H1 (cell line): ENCODE measurements around the gene CPNE4. TPM values are rescaled to one million over a fixed set of nuclear protein-coding genes. Genes with fewer than 3 reads are reported as not detected.

Source experiments
- CTCF ChIA-PET: fragments of 300-600 bp; sonication (Branson Sonifier 250); formaldehyde crosslinking; loops from one replicate; lab custom pipeline; 2021; ENCODE audit not compliant: partially characterized antibody; lab: Charles Lee
- POLR2A ChIA-PET: fragments of 300-600 bp; sonication (Branson Sonifier 250); formaldehyde crosslinking; loops from one replicate; lab custom pipeline; 2021; ENCODE audit warnings: inconsistent platforms; ENCODE audit not compliant: partially characterized antibody; lab: Charles Lee
- DNase-seq, 2 experiments: peaks; one replicate each; pipeline versions ENCODE4 v3.0.0 to v3.0.0-alpha.2; 2010 to 2022; ENCODE audit warnings: low spot score in 2 of 2, low read depth in 1 of 2, mixed read lengths in 1 of 2
- FAIRE-seq: peaks from 2 replicates; lab custom pipeline; 2011; peaks lifted over from hg19 to GRCh38; lab: Jason Lieb, UNC
- H2AFZ ChIP-seq: 2 replicates; pipeline ENCODE4 v1.8.1; 2012; ENCODE audit warnings: low read length, inconsistent platforms
- H2AK5ac ChIP-seq: 2 replicates; pipeline ENCODE4 v1.6.1; 2013; ENCODE audit warnings: low read depth, low read length
- H2BK120ac ChIP-seq: replicated peaks from 2 replicates; pipeline ENCODE3; 2013; ENCODE audit warnings: low read depth, low read length, inconsistent platforms
- H2BK12ac ChIP-seq: 2 replicates; pipeline ENCODE4 v1.6.1; 2013; ENCODE audit warnings: low read depth, low read length
- H2BK15ac ChIP-seq: 2 replicates; pipeline ENCODE4 v1.6.1; 2013; ENCODE audit warnings: low read length
- H2BK20ac ChIP-seq: 2 replicates; pipeline ENCODE4 v1.6.1; 2013; ENCODE audit warnings: low read length
- H2BK5ac ChIP-seq: 2 replicates; pipeline ENCODE4 v1.6.1; 2013; ENCODE audit warnings: low read depth, low read length
- H3K14ac ChIP-seq: 2 replicates; pipeline ENCODE4 v1.6.1; 2013; ENCODE audit warnings: inconsistent platforms; ENCODE audit not compliant: insufficient read length
- H3K18ac ChIP-seq: 2 replicates; pipeline ENCODE4 v1.6.1; 2013; ENCODE audit warnings: low read length; ENCODE audit errors: extremely low read depth
- H3K23ac ChIP-seq: 2 replicates; pipeline ENCODE4 v1.6.1; 2013; ENCODE audit warnings: inconsistent platforms; ENCODE audit not compliant: insufficient read length
- H3K23me2 ChIP-seq: 2 replicates; pipeline ENCODE4 v1.6.1; 2013; ENCODE audit warnings: low read depth, low read length
- H3K27ac ChIP-seq: 2 replicates; pipeline ENCODE4 v1.6.1; 2011; ENCODE audit warnings: low read depth, low read length, inconsistent platforms
- H3K27me3 ChIP-seq, 4 experiments: replicated peaks in 1 of 4; 1 replicate in 1 of 4; 2 replicates in 3 of 4; pipeline versions ENCODE4 v1.6.1 to v1.8.1; 2011 to 2013; ENCODE audit warnings: low read length in 3 of 4, mild to moderate bottlenecking in 3 of 4, inconsistent platforms in 2 of 4, mixed read lengths in 2 of 4, moderate library complexity in 1 of 4; ENCODE audit not compliant: control insufficient read depth in 3 of 4, insufficient read depth in 3 of 4; ENCODE audit errors: extremely low read depth in 1 of 4
- H3K36me3 ChIP-seq, 4 experiments: 2 replicates each; pipeline versions ENCODE4 v1.6.1 to v1.8.1; 2011 to 2013; ENCODE audit warnings: mild to moderate bottlenecking in 4 of 4, low read length in 3 of 4, moderate library complexity in 2 of 4, control low read depth in 1 of 4, inconsistent platforms in 1 of 4; ENCODE audit not compliant: insufficient read depth in 4 of 4, control insufficient read depth in 2 of 4
- H3K4ac ChIP-seq: replicated peaks from 2 replicates; pipeline ENCODE3; 2013; ENCODE audit warnings: low read length, low read depth, mixed read lengths, inconsistent platforms; ENCODE audit not compliant: insufficient read length
- H3K4me1 ChIP-seq, 4 experiments: replicated peaks in 1 of 4; 1 replicate in 1 of 4; 2 replicates in 3 of 4; pipeline versions ENCODE4 v1.6.1 to v1.8.1; 2011 to 2013; ENCODE audit warnings: low read length in 3 of 4, inconsistent platforms in 2 of 4, mixed read lengths in 1 of 4; ENCODE audit not compliant: insufficient read depth in 4 of 4, control insufficient read depth in 3 of 4
- H3K4me2 ChIP-seq, 2 experiments: 2 replicates each; pipeline versions ENCODE4 v1.6.1 to v1.8.1; 2011 to 2013; ENCODE audit warnings: low read depth in 2 of 2, low read length in 2 of 2, control low read depth in 1 of 2, inconsistent platforms in 1 of 2, mild to moderate bottlenecking in 1 of 2; ENCODE audit not compliant: insufficient read depth in 1 of 2
- H3K4me3 ChIP-seq, 4 experiments: fragments of 200-600, 300-600 bp in 1 of 4; sonication (generic), shearing (Covaris generic), sonication (Bioruptor Twin) in 1 of 4; 2 replicates each; pipeline versions ENCODE4 v1.5.1 to v1.8.1; 2011 to 2016; ENCODE audit warnings: low read length in 4 of 4, low read depth in 3 of 4, control low read depth in 2 of 4, inconsistent platforms in 2 of 4, mild to moderate bottlenecking in 2 of 4, mixed read lengths in 1 of 4, moderate library complexity in 1 of 4; ENCODE audit not compliant: insufficient read depth in 2 of 4; ENCODE audit errors: extremely low read depth in 1 of 4
- H3K56ac ChIP-seq: replicated peaks from 2 replicates; pipeline ENCODE3; 2013; ENCODE audit warnings: low read depth, mild to moderate bottlenecking, mixed read lengths, low read length, inconsistent platforms; ENCODE audit not compliant: insufficient read length
- H3K79me1 ChIP-seq: 2 replicates; pipeline ENCODE4 v1.6.1; 2013; ENCODE audit warnings: low read depth, low read length, control low read depth
- H3K79me2 ChIP-seq, 2 experiments: 2 replicates each; pipeline versions ENCODE4 v1.6.1 to v1.8.1; 2012 to 2013; ENCODE audit warnings: low read length in 2 of 2, mild to moderate bottlenecking in 2 of 2, inconsistent platforms in 1 of 2; ENCODE audit not compliant: insufficient read depth in 2 of 2, control insufficient read depth in 1 of 2
- H3K9ac ChIP-seq, 4 experiments: replicated peaks in 1 of 4; 1 replicate in 1 of 4; 2 replicates in 3 of 4; pipeline versions ENCODE4 v1.6.1 to v1.8.1; 2011 to 2013; ENCODE audit warnings: low read depth in 3 of 4, low read length in 3 of 4, control low read depth in 2 of 4, mild to moderate bottlenecking in 2 of 4, moderate library complexity in 2 of 4, inconsistent platforms in 1 of 4; ENCODE audit errors: extremely low read depth in 1 of 4
- H3K9me3 ChIP-seq, 2 experiments: 2 replicates each; pipeline versions ENCODE4 v1.6.1 to v1.8.1; 2012 to 2013; ENCODE audit warnings: mild to moderate bottlenecking in 2 of 2, moderate library complexity in 2 of 2, control low read depth in 1 of 2, inconsistent platforms in 1 of 2, low read depth in 1 of 2, low read length in 1 of 2, mixed read lengths in 1 of 2; ENCODE audit not compliant: insufficient read depth in 2 of 2
- H4K20me1 ChIP-seq, 2 experiments: replicated peaks in 1 of 2; 2 replicates each; pipeline versions ENCODE3 to v1.8.1; 2011 to 2013; ENCODE audit warnings: inconsistent platforms in 2 of 2, low read length in 2 of 2, mild to moderate bottlenecking in 1 of 2; ENCODE audit not compliant: insufficient read depth in 2 of 2, control insufficient read depth in 1 of 2
- H4K5ac ChIP-seq: 2 replicates; pipeline ENCODE4 v1.6.1; 2013; ENCODE audit warnings: low read length, low read depth, mixed read lengths, inconsistent platforms; ENCODE audit not compliant: insufficient read length
- H4K8ac ChIP-seq: 2 replicates; pipeline ENCODE4 v1.8.0; 2013; ENCODE audit warnings: mild to moderate bottlenecking, moderate library complexity, low read length, inconsistent platforms; ENCODE audit not compliant: insufficient read depth; ENCODE audit errors: extremely low read depth
- H4K91ac ChIP-seq: replicated peaks from 2 replicates; pipeline ENCODE3; 2013; ENCODE audit warnings: low read length, mixed read lengths, inconsistent platforms; ENCODE audit not compliant: insufficient read length
- ASH2L ChIP-seq: fragments of 200-600, 300-600 bp; sonication (generic); IDR thresholded peaks from one replicate; pipeline ENCODE4 v1.7.1; 2017; ENCODE audit warnings: low read length
- CEBPB ChIP-seq: IDR thresholded peaks from 2 replicates; pipeline ENCODE4 v1.6.1; 2012; ENCODE audit warnings: low read depth, low read length
- JUN ChIP-seq: IDR thresholded peaks from 2 replicates; pipeline ENCODE4 v1.6.1; 2011; ENCODE audit warnings: low read depth, mild to moderate bottlenecking, improper control_type of control experiment, low read length
- NRF1 ChIP-seq: IDR thresholded peaks from 2 replicates; pipeline ENCODE4 v1.6.1; 2011; ENCODE audit warnings: mild to moderate bottlenecking, low read depth, low read length, improper control_type of control experiment
- RFX5 ChIP-seq: IDR thresholded peaks from 2 replicates; pipeline ENCODE4 v1.6.1; 2011; ENCODE audit warnings: low read depth, low read length, improper control_type of control experiment, borderline replicate concordance
- RNF2 ChIP-seq: fragments of 200-900, 300-1000 bp; sonication (generic); IDR thresholded peaks from 2 replicates; pipeline ENCODE4 v1.7.1; 2016; ENCODE audit warnings: borderline replicate concordance, low read depth, mild to moderate bottlenecking, antibody characterized with exemption, low read length; ENCODE audit not compliant: poor library complexity, severe bottlenecking; ENCODE audit errors: missing control alignments
- RXRA ChIP-seq: IDR thresholded peaks from 2 replicates; pipeline ENCODE4 v1.6.1; 2011; ENCODE audit warnings: low read depth, mild to moderate bottlenecking, low read length, moderate library complexity; ENCODE audit not compliant: insufficient read depth
- SP2 ChIP-seq: IDR thresholded peaks from 2 replicates; pipeline ENCODE4 v1.6.1; 2012; ENCODE audit warnings: mild to moderate bottlenecking, low read length, inconsistent platforms
- SP4 ChIP-seq: IDR thresholded peaks from 2 replicates; pipeline ENCODE4 v1.6.1; 2012; ENCODE audit warnings: low read length, inconsistent platforms
- SRF ChIP-seq: IDR thresholded peaks from 2 replicates; pipeline ENCODE4 v1.6.1; 2011; ENCODE audit warnings: mild to moderate bottlenecking, low read depth, low read length, moderate library complexity
- TAF1 ChIP-seq: IDR thresholded peaks from 2 replicates; pipeline ENCODE4 v1.6.1; 2011; ENCODE audit warnings: mild to moderate bottlenecking, low read depth, low read length
- TBP ChIP-seq: IDR thresholded peaks from 2 replicates; pipeline ENCODE4 v1.6.1; 2011; ENCODE audit warnings: low read depth, low read length, improper control_type of control experiment
- WGBS, 2 experiments: shearing (Covaris generic) in 1 of 2; methylation state at CpG; one replicate each; pipeline versions ENCODE4 v1.1.6 to v1.1.7; 2013 to 2015; ENCODE audit warnings: low lambda C conversion rate in 2 of 2, mixed read lengths in 2 of 2, inconsistent platforms in 1 of 2, low coverage in 1 of 2, missing lambda C conversion rate in 1 of 2; ENCODE audit not compliant: insufficient replicate concordance in 2 of 2, insufficient coverage in 1 of 2, insufficient read length in 1 of 2; ENCODE audit errors: extremely low coverage in 1 of 2, missing lambda C conversion rate in 1 of 2; 5-methylcytosine and 5-hydroxymethylcytosine counted together
- polyA plus RNA-seq, 7 experiments: library from polyadenylated mRNA; depleted of rRNA in 3 of 7; stranded (reverse) in 5 of 7; unstranded in 2 of 7; fragments of >200 nt in 5 of 7; fragments of 200-250 nt in 2 of 7; gene quantifications; 1 replicate in 5 of 7; 2 replicates in 1 of 7; 4 replicates in 1 of 7; pipeline versions ENCODE4 v1.2.1 to v1.2.3, GENCODE V29; 2011 to 2013; ENCODE audit warnings: missing spikeins in 2 of 7, mixed read lengths in 2 of 7
- total RNA-seq: library from RNA; stranded (reverse); fragmentation: NEBNext Ultra II Directional; extraction: Animal tissue kit (Norgen Biotek cat#: 25700); gene quantifications from 2 replicates; pipeline ENCODE4 v1.2.1, GENCODE V29; 2021

CPNE4 gene
- total and polyA plus RNA-seq, 2 of the 8 experiments (the other 6 are each of a cell fraction or from before 2014, with no cell fraction given), result 0.82 to 3.8 TPM

DNA sequence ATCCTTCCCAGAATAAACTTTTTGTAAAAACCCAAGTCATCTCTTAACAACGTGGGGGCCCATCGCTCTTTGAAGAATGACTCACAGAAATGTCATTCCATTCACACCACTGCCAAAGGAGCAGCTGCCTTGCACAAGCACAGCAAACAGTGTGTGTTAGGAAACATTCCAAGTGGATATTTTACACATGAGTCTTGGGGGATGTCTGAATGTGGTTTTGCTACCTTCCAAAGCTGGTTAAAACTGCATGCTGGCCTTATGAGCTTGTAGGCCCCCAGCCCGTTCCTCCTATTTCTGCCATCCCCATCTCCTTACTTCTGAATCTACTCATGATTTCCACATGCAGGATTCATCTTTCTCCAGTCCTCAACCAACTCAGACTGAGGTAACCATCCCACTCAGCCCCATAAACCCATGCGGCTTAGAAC lies 130.8 kb downstream of the CPNE4 start:
- no peak overlapping the region for H2BK5ac ChIP-seq
- no peak overlapping the region for H3K9ac ChIP-seq
- H4K5ac ChIP-seq, result no peak overlapping the region
- peak overlapping the region; percentile 43; the same call in 1 of the 2 replicates for H2AFZ ChIP-seq
- H3K14ac ChIP-seq, result no peak overlapping the region
- H4K20me1 ChIP-seq, result no peaks in the 10 kb centered on the region
- H3K79me2 ChIP-seq, result no peaks in the 10 kb centered on the region
- no peak for DNase-seq
- H3K56ac ChIP-seq, result no peak overlapping the region
- TF ChIP-seq RXRA, result no peak
- no peak for TF ChIP-seq CEBPB
- no peak for TF ChIP-seq SP2
- TF ChIP-seq RFX5, result no peak
- TF ChIP-seq RNF2, result no peak
- no peak for TF ChIP-seq JUN
- TF ChIP-seq ASH2L, result no peak
- TF ChIP-seq NRF1, result no peak
- no peak for TF ChIP-seq TAF1
- no peak for TF ChIP-seq TBP
- TF ChIP-seq SP4, result no peak
- TF ChIP-seq SRF, result no peak
- no peaks in the 10 kb centered on the region for H3K9me3 ChIP-seq
- WGBS, 2 experiments, result 93% methylated on average over 4 of the region's 4 CpGs; no CpG with 5 or more reads in 1 of the 2 experiments
- no peaks in the 10 kb centered on the region for H3K79me1 ChIP-seq
- H2BK15ac ChIP-seq, result no peak overlapping the region
- H3K36me3 ChIP-seq, result no peaks in the 10 kb centered on the region
- no peak overlapping the region for H3K27ac ChIP-seq
- no peak overlapping the region for H4K91ac ChIP-seq
- H3K4ac ChIP-seq, result no peak overlapping the region
- POLR2A ChIA-PET, result no interaction called here
- no peak overlapping the region for H2BK12ac ChIP-seq
- FAIRE-seq, result no peak
- H3K27me3 ChIP-seq, result peaks cover 0 to 1% (median 0%) of the 10 kb centered on the region in 4 experiments; a peak in 1 of 7 replicates
- peaks cover 0 to 4% (median 0%) of the 10 kb centered on the region in 4 experiments; a peak in 1 of 7 replicates for H3K4me1 ChIP-seq
- CTCF ChIA-PET, result interaction anchor here (1.0 to 1.7 kb wide), 2 partner anchors 12 to 80 kb away, joined by 3 to 4 read pairs; no protein-coding TSS in a partner anchor
- H2BK120ac ChIP-seq, result no peak overlapping the region
- H2BK20ac ChIP-seq, result no peak overlapping the region
- no peak overlapping the region for H3K4me3 ChIP-seq
- no peak overlapping the region for H3K18ac ChIP-seq
- no peak overlapping the region for H4K8ac ChIP-seq
- no peaks in the 10 kb centered on the region for H3K23me2 ChIP-seq
- H2AK5ac ChIP-seq, result no peak overlapping the region
- H3K23ac ChIP-seq, result no peak overlapping the region
- no peak overlapping the region for H3K4me2 ChIP-seq
